Common myeloid progenitor, CD34-positive (primary cell): ENCODE measurements around the gene COMT.
A peak's percentile ranks its signal among the peaks of the same experiment; 100 is the strongest.

ENCODE experiments used
- CTCF ChIA-PET: fragments of 350-600 bp; sonication (Branson Sonifier 250); formaldehyde crosslinking; loops from one replicate; lab custom pipeline; 2021; ENCODE audit warnings: antibody characterized with exemption; lab: Charles Lee
- POLR2A ChIA-PET: fragments of 350-600 bp; sonication (Branson Sonifier 250); formaldehyde crosslinking; loops from one replicate; lab custom pipeline; 2021; ENCODE audit warnings: antibody characterized with exemption; lab: Charles Lee
- DNase-seq, 3 donors: peaks; one replicate each; pipeline versions ENCODE4 v3.0.0 to v3.0.0-alpha.2; 2013
- H3K27ac ChIP-seq, 2 experiments: 1 replicate in 1 of 2; 2 replicates in 1 of 2; pipeline ENCODE4 v1.7.0; 2013; ENCODE audit warnings: inconsistent platforms in 2 of 2, low read length in 2 of 2, mild to moderate bottlenecking in 2 of 2, low read depth in 1 of 2, moderate library complexity in 1 of 2; ENCODE audit not compliant: severe bottlenecking in 2 of 2, insufficient read depth in 1 of 2, poor library complexity in 1 of 2
- H3K27me3 ChIP-seq, 5 experiments: replicated peaks in 2 of 5; 1 replicate in 3 of 5; 2 replicates in 2 of 5; pipeline versions ENCODE4 v1.6.1 to v1.7.0; 2013; ENCODE audit warnings: low read length in 4 of 5, mild to moderate bottlenecking in 2 of 5, moderate library complexity in 2 of 5, inconsistent platforms in 1 of 5; ENCODE audit not compliant: insufficient read depth in 5 of 5, control insufficient read depth in 4 of 5
- H3K36me3 ChIP-seq, 4 experiments: 1 replicate in 2 of 4; 2 replicates in 2 of 4; pipeline versions ENCODE4 v1.6.1 to v1.7.0; 2013; ENCODE audit warnings: low read length in 3 of 4, control low read depth in 1 of 4, mild to moderate bottlenecking in 1 of 4; ENCODE audit not compliant: control insufficient read depth in 4 of 4, insufficient read depth in 4 of 4
- H3K4me1 ChIP-seq, 4 experiments: 1 replicate in 3 of 4; 2 replicates in 1 of 4; pipeline versions ENCODE4 v1.6.1 to v1.7.1; 2013; ENCODE audit warnings: low read length in 3 of 4, mild to moderate bottlenecking in 3 of 4, control low read depth in 1 of 4, inconsistent platforms in 1 of 4, moderate library complexity in 1 of 4; ENCODE audit not compliant: control insufficient read depth in 4 of 4, insufficient read depth in 4 of 4; ENCODE audit errors: control extremely low read depth in 1 of 4
- H3K4me3 ChIP-seq, 7 experiments: 1 replicate in 4 of 7; 2 replicates in 3 of 7; pipeline versions ENCODE4 v1.5.1 to v1.7.0; 2013; ENCODE audit warnings: mild to moderate bottlenecking in 7 of 7, low read length in 6 of 7, moderate library complexity in 6 of 7, inconsistent platforms in 2 of 7, low read depth in 2 of 7, control low read depth in 1 of 7; ENCODE audit not compliant: insufficient read depth in 4 of 7, control insufficient read depth in 1 of 7; ENCODE audit errors: extremely low read depth in 1 of 7
- H3K9me3 ChIP-seq, 5 experiments: 1 replicate in 4 of 5; 2 replicates in 1 of 5; pipeline versions ENCODE4 v1.6.1 to v1.7.1; 2013; ENCODE audit warnings: low read length in 4 of 5, mild to moderate bottlenecking in 2 of 5, inconsistent platforms in 1 of 5, low read depth in 1 of 5, moderate library complexity in 1 of 5; ENCODE audit not compliant: control insufficient read depth in 4 of 5, insufficient read depth in 2 of 5; ENCODE audit errors: control extremely low read depth in 1 of 5
- WGBS: methylation state at CpG from one replicate; pipeline ENCODE4 v1.1.5; 2013; ENCODE audit not compliant: insufficient coverage; 5-methylcytosine and 5-hydroxymethylcytosine counted together

Gene COMT

GRCh38 chr22:19914201-19914943 lies 27.2 kb upstream of the COMT start:
- no peaks in the 10 kb centered on the region for H3K27me3 ChIP-seq
- ChIA-PET CTCF (interaction anchor here (0.6 to 6.5 kb wide), 12 partner anchors 10 to 183 kb away, joined by 3 to 86 read pairs (median 3); no protein-coding TSS in a partner anchor), POLR2A (no interaction called here)
- 100% methylated on average over 6 of the region's 9 CpGs for WGBS
- no peak overlapping the region for H3K27ac ChIP-seq
- H3K4me1 ChIP-seq, result peaks cover 0 to 8% (median 5%) of the 10 kb centered on the region in 4 experiments
- no peak overlapping the region for H3K4me3 ChIP-seq
- no peak for DNase-seq
- peaks cover 0 to 14% (median 10%) of the 10 kb centered on the region in 5 experiments for H3K9me3 ChIP-seq
- H3K36me3 ChIP-seq, result peaks cover 11 to 67% (median 57%) of the 10 kb centered on the region in 4 experiments

- DNase-seq, result no peak
- ChIA-PET CTCF (interaction anchor here (1.2 to 6.5 kb wide), 3 partner anchors 11 to 184 kb away, joined by 3 to 86 read pairs (median 5); no protein-coding TSS in a partner anchor), POLR2A (no interaction called here)
- Histone ChIP-seq H3K4me1 (peaks cover 0 to 6% (median 3%) of the 10 kb centered on the region in 4 experiments), H3K36me3 (peaks cover 8 to 67% (median 55%) of the 10 kb centered on the region in 4 experiments), H3K9me3 (peaks cover 0 to 14% (median 10%) of the 10 kb centered on the region in 5 experiments), H3K27me3 (no peaks in the 10 kb centered on the region), H3K4me3 (no peak overlapping the region), H3K27ac (no peak overlapping the region)
- 87% methylated on average over 6 of the region's 13 CpGs for WGBS
These were observed 26.2 kb upstream of the COMT start for GRCh38 chr22:19915287-19915954.

GRCh38 chr22:19916006-19916405 lies 25.6 kb upstream of the COMT start:
- peaks cover 7 to 67% (median 55%) of the 10 kb centered on the region in 4 experiments for H3K36me3 ChIP-seq
- peaks cover 0 to 14% (median 10%) of the 10 kb centered on the region in 5 experiments for H3K9me3 ChIP-seq
- DNase-seq, result no peak
- ChIA-PET POLR2A (no interaction called here), CTCF (interaction anchor here (1.2 to 6.5 kb wide), 4 partner anchors 12 to 185 kb away, joined by 3 to 86 read pairs (median 6); no protein-coding TSS in a partner anchor)
- H3K27ac ChIP-seq, result no peak overlapping the region
- H3K4me3 ChIP-seq, result no peak overlapping the region
- WGBS, result 98% methylated on average over 7 of the region's 9 CpGs
- no peaks in the 10 kb centered on the region for H3K27me3 ChIP-seq
- H3K4me1 ChIP-seq, result peaks cover 0 to 6% (median 3%) of the 10 kb centered on the region in 4 experiments

- 30% methylated on average over 7 of the region's 7 CpGs for WGBS
- peak overlapping the region in 1 of 2 experiments; percentile 19 for H3K27ac ChIP-seq
- ChIA-PET POLR2A (no interaction called here), CTCF (interaction anchor here (0.6 to 2.0 kb wide), 4 partner anchors 13 to 186 kb away, joined by 3 to 6 read pairs (median 4); no protein-coding TSS in a partner anchor)
- H3K27me3 ChIP-seq, result no peaks in the 10 kb centered on the region
- H3K4me3 ChIP-seq, result no peak overlapping the region
- peak in 2 of 3 donors; percentile 13 to 22 for DNase-seq
- H3K36me3 ChIP-seq, result peaks cover 7 to 60% (median 48%) of the 10 kb centered on the region in 4 experiments
- H3K9me3 ChIP-seq, result peaks cover 0 to 14% (median 10%) of the 10 kb centered on the region in 5 experiments
- H3K4me1 ChIP-seq, result peaks cover 0 to 6% (median 3%) of the 10 kb centered on the region in 4 experiments
These were observed 24.6 kb upstream of the COMT start for GRCh38 chr22:19916941-19917340.

GRCh38 chr22:19917389-19918138 lies 24.0 kb upstream of the COMT start:
- ChIA-PET CTCF (interaction anchor here (0.6 to 2.0 kb wide), 4 partner anchors 14 to 187 kb away, joined by 3 to 6 read pairs (median 4); no protein-coding TSS in a partner anchor), POLR2A (no interaction called here)
- Histone ChIP-seq H3K4me1 (peaks cover 0 to 6% (median 3%) of the 10 kb centered on the region in 4 experiments), H3K36me3 (peaks cover 7 to 55% (median 46%) of the 10 kb centered on the region in 4 experiments), H3K27ac (peak overlapping the region in 1 of 2 experiments; percentile 19), H3K4me3 (no peak overlapping the region), H3K27me3 (no peaks in the 10 kb centered on the region), H3K9me3 (peaks cover 0 to 14% (median 10%) of the 10 kb centered on the region in 5 experiments)
- no peak for DNase-seq
- WGBS, result 98% methylated on average over 10 of the region's 12 CpGs

GRCh38 chr22:19918332-19919106 lies 23.1 kb upstream of the COMT start:
- H3K36me3 ChIP-seq, result peaks cover 7 to 46% (median 39%) of the 10 kb centered on the region in 4 experiments
- ChIA-PET POLR2A (no interaction called here), CTCF (interaction anchor here (1.7 kb wide), 1 partner anchor 188 kb away, joined by 4 read pairs; no protein-coding TSS in a partner anchor)
- no peak for DNase-seq
- peaks cover 0 to 6% (median 3%) of the 10 kb centered on the region in 4 experiments for H3K4me1 ChIP-seq
- no peak overlapping the region for H3K27ac ChIP-seq
- no peak overlapping the region for H3K4me3 ChIP-seq
- H3K27me3 ChIP-seq, result no peaks in the 10 kb centered on the region
- peaks cover 0 to 11% (median 8%) of the 10 kb centered on the region in 5 experiments for H3K9me3 ChIP-seq
- WGBS, result 92% methylated on average over 22 of the region's 23 CpGs
